Fibroblast of lung (primary cell): Measurements from ENCODE around the gene C12orf54. TPM values are rescaled to one million over a fixed set of nuclear protein-coding genes. Genes with fewer than 3 reads are reported as not detected.
"Not testable (repeated sequence)": the region's sequence is repeated elsewhere in the genome, so short reads cannot be mapped to it uniquely, and the experiment has no call there.

Source experiments
- DNase-seq, 2 donors: peaks; one replicate each; pipeline versions ENCODE4 v3.0.0 to v3.0.0-alpha.2; 2010; ENCODE audit warnings: low read depth in 2 of 2
- H2AFZ ChIP-seq: 2 replicates; pipeline ENCODE4 v1.5.1; 2012; ENCODE audit warnings: low read length, control low read depth, inconsistent platforms
- H3K27ac ChIP-seq: 2 replicates; pipeline ENCODE4 v1.5.1; 2011; ENCODE audit warnings: low read length, control low read depth; ENCODE audit not compliant: insufficient read depth
- H3K27me3 ChIP-seq: 2 replicates; pipeline ENCODE4 v1.5.1; 2011; ENCODE audit warnings: mild to moderate bottlenecking, low read length; ENCODE audit not compliant: control insufficient read depth, insufficient read depth
- H3K36me3 ChIP-seq: 2 replicates; pipeline ENCODE4 v1.5.1; 2011; ENCODE audit warnings: low read length; ENCODE audit not compliant: control insufficient read depth, insufficient read depth
- H3K4me1 ChIP-seq: 2 replicates; pipeline ENCODE4 v1.5.1; 2011; ENCODE audit warnings: low read length; ENCODE audit not compliant: control insufficient read depth, insufficient read depth; ENCODE audit errors: extremely low read depth
- H3K4me2 ChIP-seq: 2 replicates; pipeline ENCODE4 v1.5.1; 2011; ENCODE audit warnings: low read length, control low read depth; ENCODE audit not compliant: insufficient read depth; ENCODE audit errors: extremely low read depth
- H3K4me3 ChIP-seq, 4 experiments: fragments of 200-600 bp in 1 of 4; sonication (generic) in 1 of 4; replicated peaks in 1 of 4; 2 replicates each; pipeline ENCODE4 v1.5.1; 2011 to 2016; ENCODE audit warnings: low read length in 4 of 4, low read depth in 3 of 4, mild to moderate bottlenecking in 3 of 4, control low read depth in 2 of 4, inconsistent platforms in 1 of 4, mixed read lengths in 1 of 4; ENCODE audit not compliant: insufficient read depth in 1 of 4; ENCODE audit errors: control extremely low read depth in 1 of 4
- H3K79me2 ChIP-seq: 2 replicates; pipeline ENCODE4 v1.5.1; 2012; ENCODE audit warnings: mild to moderate bottlenecking, low read length, inconsistent platforms; ENCODE audit not compliant: control insufficient read depth, insufficient read depth
- H3K9ac ChIP-seq: 2 replicates; pipeline ENCODE4 v1.5.1; 2011; ENCODE audit warnings: mild to moderate bottlenecking, low read length, control low read depth; ENCODE audit not compliant: insufficient read depth
- H3K9me3 ChIP-seq: 2 replicates; pipeline ENCODE4 v1.5.1; 2012; ENCODE audit warnings: low read depth, low read length; ENCODE audit not compliant: control insufficient read depth, insufficient read depth
- H4K20me1 ChIP-seq: 2 replicates; pipeline ENCODE4 v1.5.1; 2011; ENCODE audit warnings: low read length; ENCODE audit not compliant: control insufficient read depth, insufficient read depth; ENCODE audit errors: extremely low read depth
- CTCF ChIP-seq, 2 donors: IDR thresholded peaks in 1 of 2; conservative IDR thresholded peaks in 1 of 2; 1 replicate in 1 of 2; 2 replicates in 1 of 2; pipeline ENCODE4 v1.5.1; 2011 to 2012; ENCODE audit warnings: low read length in 2 of 2, control low read depth in 1 of 2, inconsistent platforms in 1 of 2, low read depth in 1 of 2, mild to moderate bottlenecking in 1 of 2
- EZH2 ChIP-seq: IDR thresholded peaks from 2 replicates; pipeline ENCODE4 v1.5.1; 2012; ENCODE audit warnings: low read length, control low read depth, mild to moderate bottlenecking; ENCODE audit errors: missing control alignments
- polyA plus RNA-seq, 2 donors: library from polyadenylated mRNA; depleted of rRNA in 1 of 2; stranded (reverse) in 1 of 2; unstranded in 1 of 2; fragments of >200 nt; gene quantifications; 2 replicates each; pipeline ENCODE4 v1.2.1, GENCODE V29; 2011 to 2012; ENCODE audit warnings: missing spikeins in 1 of 2
- total RNA-seq: library from RNA; depleted of rRNA; stranded (reverse); fragments of >200 nt; gene quantifications from 2 replicates; pipeline ENCODE4 v1.2.1, GENCODE V29; 2014

The C12orf54 gene
- total and polyA plus RNA-seq, 2 donors (not counting 1 experiment from before 2014, with no cell fraction given) = not detected

DNA sequence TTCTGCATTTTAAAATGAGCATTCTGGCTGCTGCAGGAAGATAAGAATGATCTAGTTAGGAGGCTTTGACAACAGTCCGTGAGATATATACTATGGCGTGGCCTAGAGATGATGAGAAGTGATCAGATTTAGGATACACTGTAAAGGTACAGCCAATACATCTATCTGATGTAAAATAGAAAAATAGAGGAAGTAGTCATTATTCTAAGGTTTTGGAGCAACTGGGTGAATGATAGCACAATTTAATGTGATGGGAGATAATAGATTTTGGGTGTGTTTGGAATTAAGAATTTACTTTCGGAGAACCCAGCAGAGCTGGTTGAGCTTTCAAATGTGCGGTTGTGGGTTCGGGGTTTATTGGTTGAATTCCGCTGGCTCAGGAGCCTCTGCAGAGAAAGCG is 10.0 kb upstream of the C12orf54 start, which contains the start of gene ANP32D:
ANP32D (plus strand) TSS at position 301 of the 400 bp plus-strand sequence. CDS start 106 bp downstream, outside the sequence.
- Histone ChIP-seq H3K4me2 (no peak within 1 kb of the TSS), H3K79me2 (no peaks in the 10 kb centered on the region), H3K27me3 (no peaks in the 10 kb centered on the region), H3K9ac (no peak within 1 kb of the TSS), H3K36me3 (no peaks in the 10 kb centered on the region), H3K4me1 (no peaks in the 10 kb centered on the region), H3K4me3 (no peak within 1 kb of the TSS), H3K27ac (no peak within 1 kb of the TSS), H4K20me1 (no peaks in the 10 kb centered on the region), H2AFZ (no peak within 1 kb of the TSS), H3K9me3 (no peaks in the 10 kb centered on the region)
- DNase-seq = no peak
- TF ChIP-seq CTCF (conservative IDR thresholded peaks at IDR 0.05 in 1 of 2, IDR thresholded peaks at IDR 0.05 in 1 of 2; ENCODE audit: low read depth in 1 of 2, low read length in 2 of 2) = no peak
- no peak for TF ChIP-seq EZH2

- Histone ChIP-seq H3K79me2 (no peaks in the 10 kb centered on the region), H4K20me1 (no peaks in the 10 kb centered on the region), H3K36me3 (no peaks in the 10 kb centered on the region), H3K9me3 (no peaks in the 10 kb centered on the region), H3K4me2 (no peak overlapping the region), H3K27ac (no peak overlapping the region), H3K27me3 (no peaks in the 10 kb centered on the region), H3K9ac (no peak overlapping the region), H3K4me1 (no peaks in the 10 kb centered on the region), H3K4me3 (no peak overlapping the region), H2AFZ (no peak overlapping the region)
- no peak for DNase-seq
- TF ChIP-seq CTCF (conservative IDR thresholded peaks at IDR 0.05 in 1 of 2, IDR thresholded peaks at IDR 0.05 in 1 of 2; ENCODE audit: low read depth in 1 of 2, low read length in 2 of 2) (no peak), EZH2 (no peak)
These were observed 9.2 kb upstream of the C12orf54 start for GRCh38 chr12:48473061-48473460.

DNA sequence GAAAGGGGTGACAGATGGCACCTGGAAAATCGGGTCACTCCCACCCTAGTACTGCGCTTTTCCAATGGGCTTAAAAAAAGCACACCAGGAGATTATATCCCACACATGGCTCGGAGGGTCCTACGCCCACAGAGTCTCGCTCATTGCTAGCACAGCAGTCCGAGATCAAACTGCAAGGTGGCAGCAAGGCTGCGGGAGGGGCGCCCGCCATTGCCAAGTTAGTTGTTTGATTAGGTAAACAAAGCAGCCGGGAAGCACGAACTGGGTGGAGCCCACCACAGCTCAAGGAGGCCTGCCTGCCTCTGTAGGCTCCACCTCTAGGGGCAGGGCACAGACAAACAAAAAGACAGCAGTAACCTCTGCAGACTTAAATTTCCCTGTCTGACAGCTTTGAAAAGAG is 7.8 kb upstream of the C12orf54 start:
- H3K79me2 ChIP-seq = not testable (repeated sequence)

More for the DNA sequence above, 7.8 kb upstream of the C12orf54 start:
- not testable (repeated sequence) for H3K9me3 ChIP-seq, H4K20me1 ChIP-seq, H3K36me3 ChIP-seq, H3K9ac ChIP-seq, H3K27ac ChIP-seq, DNase-seq, H3K4me2 ChIP-seq, H3K4me1 ChIP-seq, H3K27me3 ChIP-seq, H3K4me3 ChIP-seq, H2AFZ ChIP-seq
